Measurements from ENCODE around the gene AKAIN1.

- no peak for TF ChIP-seq CTCF (IDR thresholded peaks at IDR 0.05)
- TF ChIP-seq POLR2A (IDR thresholded peaks at IDR 0.05): no peak
- no peak for TF ChIP-seq POLR2AphosphoS5 (IDR thresholded peaks at IDR 0.05)
- TF ChIP-seq EP300 (IDR thresholded peaks at IDR 0.05): no peak
These were observed 29.2 kb downstream of the AKAIN1 start for GRCh38 chr18:5167831-5168230.

Data from upper lobe of left lung (tissue), 4 donors.